HepG2 (cell line): ENCODE results near the gene UNG. TPM values are rescaled to one million over a fixed set of nuclear protein-coding genes. Genes with fewer than 3 reads are reported as not detected.

Source experiments
- AGO2 ChIP-seq: fragments of 200-400 bp; formaldehyde crosslinking; optimal IDR thresholded peaks from 2 replicates; pipeline ENCODE3; 2017; ENCODE audit warnings: mild to moderate bottlenecking, low read depth, low read length, moderate library complexity
- AHDC1 ChIP-seq: sonication (generic); formaldehyde crosslinking; IDR thresholded peaks from 2 replicates; pipeline ENCODE4 v1.5.1; 2020; ENCODE audit warnings: mild to moderate bottlenecking, missing genetic modification reagents, borderline replicate concordance
- FOXP1 ChIP-seq, 2 experiments: fragments of 450-650 bp in 1 of 2; IDR thresholded peaks; 2 replicates each; pipeline ENCODE4 v1.6.1; 2017 to 2018; ENCODE audit warnings: antibody characterized with exemption in 1 of 2
- GPN1 ChIP-seq: sonication (generic); formaldehyde crosslinking; IDR thresholded peaks from 2 replicates; pipeline ENCODE4 v1.5.1; 2020; ENCODE audit warnings: missing genetic modification reagents, borderline replicate concordance
- MED13 ChIP-seq: sonication (generic); formaldehyde crosslinking; IDR thresholded peaks from 2 replicates; pipeline ENCODE4 v1.5.0; 2020; ENCODE audit warnings: missing genetic modification reagents
- MTA1 ChIP-seq: sonication (generic); formaldehyde crosslinking; IDR thresholded peaks from 2 replicates; pipeline ENCODE4 v1.4.0; 2020; ENCODE audit warnings: missing genetic modification reagents, mild to moderate bottlenecking, borderline replicate concordance
- MYNN ChIP-seq: sonication (generic); formaldehyde crosslinking; IDR thresholded peaks from 2 replicates; pipeline ENCODE4 v1.4.0; 2020; ENCODE audit warnings: mild to moderate bottlenecking, low read depth, missing genetic modification reagents
- NR3C1 ChIP-seq: sonication (generic); formaldehyde crosslinking; IDR thresholded peaks from 2 replicates; pipeline ENCODE4 v1.4.0; 2020; ENCODE audit warnings: missing genetic modification reagents
- SATB2 ChIP-seq: sonication (generic); formaldehyde crosslinking; IDR thresholded peaks from 2 replicates; pipeline ENCODE4 v1.5.0; 2020; ENCODE audit warnings: missing genetic modification reagents
- SETDB1 ChIP-seq: sonication (generic); formaldehyde crosslinking; IDR thresholded peaks from 2 replicates; pipeline ENCODE4 v1.5.1; 2020; ENCODE audit warnings: missing genetic modification reagents, mild to moderate bottlenecking, borderline replicate concordance
- TCF12 ChIP-seq, 2 experiments: fragments of 450-650 bp in 1 of 2; sonication (generic) in 1 of 2; formaldehyde crosslinking in 1 of 2; IDR thresholded peaks; 2 replicates each; pipeline versions ENCODE4 v1.6.1 to v1.8.0; 2017 to 2022; ENCODE audit warnings: antibody characterized with exemption in 1 of 2, mild to moderate bottlenecking in 1 of 2, missing genetic modification reagents in 1 of 2, moderate library complexity in 1 of 2
- TFE3 ChIP-seq: IDR thresholded peaks from 2 replicates; pipeline ENCODE4 v1.6.1; 2016
- ZBTB37 ChIP-seq: sonication (generic); formaldehyde crosslinking; IDR thresholded peaks from 2 replicates; pipeline ENCODE4 v1.4.0; 2020; ENCODE audit warnings: mild to moderate bottlenecking, missing genetic modification reagents
- ZFYVE20 ChIP-seq: sonication (generic); formaldehyde crosslinking; IDR thresholded peaks from 2 replicates; pipeline ENCODE4 v1.8.0; 2023; ENCODE audit warnings: low read depth, mild to moderate bottlenecking, moderate library complexity, missing genetic modification reagents, borderline replicate concordance
- ZNF3 ChIP-seq: IDR thresholded peaks from 2 replicates; pipeline ENCODE4 v1.7.0; 2017; ENCODE audit warnings: inconsistent platforms
- ZNF431 ChIP-seq: sonication (generic); formaldehyde crosslinking; IDR thresholded peaks from 2 replicates; pipeline ENCODE4 v1.9.0; 2022; ENCODE audit warnings: missing genetic modification reagents, low read depth, mild to moderate bottlenecking, borderline replicate concordance
- ZNF619 ChIP-seq: sonication (generic); formaldehyde crosslinking; IDR thresholded peaks from 2 replicates; pipeline ENCODE4 v1.4.0; 2020; ENCODE audit warnings: mild to moderate bottlenecking, missing genetic modification reagents
- ZNF83 ChIP-seq: sonication (generic); formaldehyde crosslinking; IDR thresholded peaks from 2 replicates; pipeline ENCODE4 v1.4.0; 2020; ENCODE audit warnings: missing genetic modification reagents, mild to moderate bottlenecking, borderline replicate concordance
- ZNF839 ChIP-seq: sonication (generic); formaldehyde crosslinking; IDR thresholded peaks from 2 replicates; pipeline ENCODE4 v1.4.0; 2020; ENCODE audit warnings: missing genetic modification reagents, mild to moderate bottlenecking, borderline replicate concordance
- ZNF891 ChIP-seq: sonication (generic); formaldehyde crosslinking; IDR thresholded peaks from 2 replicates; pipeline ENCODE4 v1.5.0; 2020; ENCODE audit warnings: mild to moderate bottlenecking, missing genetic modification reagents
- polyA plus RNA-seq, 8 experiments: library from polyadenylated mRNA; depleted of rRNA in 3 of 8; stranded (reverse) in 7 of 8; unstranded in 1 of 8; fragments of >200 nt; fragmentation: Illumina TruSeq in 4 of 8; extraction: Trizol in 4 of 8; gene quantifications; 2 replicates each; pipeline versions ENCODE4 v1.2.1 to v1.2.3, GENCODE V29; 2011 to 2016; ENCODE audit warnings: low read depth in 4 of 8, missing spikeins in 1 of 8, mixed read lengths in 1 of 8; ENCODE audit not compliant: insufficient read depth in 1 of 8
- total RNA-seq, 5 experiments: library from RNA; depleted of rRNA; stranded (reverse); fragments of >200 nt; fragmentation: Illumina TruSeq; extraction: Trizol; gene quantifications; 2 replicates each; pipeline ENCODE4 v1.2.3, GENCODE V29; 2016; ENCODE audit warnings: low read depth in 1 of 5

UNG gene
- total and polyA plus RNA-seq, 2 of the 13 experiments (the other 11 are each of a cell fraction or from before 2014, with no cell fraction given): 23.3 to 114 TPM

GRCh38 chr12:109052414-109053323, 44.7 kb upstream of the UNG start, which contains the start of gene USP30 (continued):
- TF ChIP-seq MED13 (CRISPR knock-in tag) (peak; percentile 72; the same call in 1 of the 2 replicates), MTA1 (no peak), ZNF619 (CRISPR knock-in tag) (no peak), ZNF3 (CRISPR knock-in tag) (no peak), ZNF891 (CRISPR knock-in tag) (no peak), SETDB1 (CRISPR knock-in tag) (no peak), ZNF83 (CRISPR knock-in tag) (peak; percentile 59; the same call in 1 of the 2 replicates), TFE3 (CRISPR knock-in tag) (0 out of 2 replicates have a peak, but pooled peaks have one; percentile 49), MYNN (CRISPR knock-in tag) (no peak), ZNF839 (CRISPR knock-in tag) (no peak), AHDC1 (CRISPR knock-in tag) (0 out of 2 replicates have a peak, but pooled peaks have one; percentile 17), GPN1 (CRISPR knock-in tag) (no peak), ZFYVE20 (CRISPR knock-in tag) (no peak), ZBTB37 (CRISPR knock-in tag) (no peak), FOXP1 (IDR thresholded peaks at IDR 0.05) (no peak), FOXP1 (CRISPR knock-in tag; IDR thresholded peaks at IDR 0.05) (peak; percentile 41; the same call in 1 of the 2 replicates), TCF12 (IDR thresholded peaks at IDR 0.05) (no peak), TCF12 (CRISPR knock-in tag; IDR thresholded peaks at IDR 0.05) (0 out of 2 replicates have a peak, but pooled peaks have one; percentile 66), NR3C1 (CRISPR knock-in tag) (no peak), SATB2 (CRISPR knock-in tag) (0 out of 2 replicates have a peak, but pooled peaks have one; percentile 25), ZNF431 (CRISPR knock-in tag) (0 out of 2 replicates have a peak, but pooled peaks have one; percentile 52), AGO2 (no peak)
